BE2C (cell line): ENCODE data around the gene DUSP8.

Experiments
- DNase-seq: peaks from one replicate; pipeline ENCODE4 v3.0.0-alpha.2; 2020
- H3K27me3 ChIP-seq: fragments of 250-450 bp; sonication (Bioruptor Pico); 2 replicates; pipeline ENCODE4 v1.5.1; 2020; ENCODE audit warnings: mild to moderate bottlenecking
- H3K36me3 ChIP-seq: fragments of 250-450 bp; sonication (Bioruptor Pico); 2 replicates; pipeline ENCODE4 v1.5.1; 2020; ENCODE audit warnings: mild to moderate bottlenecking
- H3K4me1 ChIP-seq: fragments of 250-450 bp; sonication (Bioruptor Pico); 2 replicates; pipeline ENCODE4 v1.5.1; 2020
- H3K4me3 ChIP-seq: 2 replicates; pipeline ENCODE4 v1.5.1; 2011; ENCODE audit warnings: low read depth, low read length
- H3K9me3 ChIP-seq: fragments of 250-450 bp; sonication (Bioruptor Pico); 2 replicates; pipeline ENCODE4 v1.5.1; 2020
- CTCF ChIP-seq: IDR thresholded peaks from 2 replicates; pipeline ENCODE4 v1.5.1; 2012; ENCODE audit warnings: mild to moderate bottlenecking, low read depth, low read length

The DUSP8 gene

GRCh38 chr11:1566381-1567051 lies 5.6 kb downstream of the DUSP8 start:
- Histone ChIP-seq H3K36me3 (no peaks in the 10 kb centered on the region), H3K27me3 (no peaks in the 10 kb centered on the region), H3K4me1 (peaks cover 7% of the 10 kb centered on the region)

GRCh38 chr11:1565904-1566247 lies 6.2 kb downstream of the DUSP8 start:
- H3K4me3 ChIP-seq: no peak overlapping the region
- TF ChIP-seq CTCF: no peak
- H3K4me1 ChIP-seq: peaks cover 7% of the 10 kb centered on the region
- H3K36me3 ChIP-seq: no peaks in the 10 kb centered on the region
- no peaks in the 10 kb centered on the region for H3K27me3 ChIP-seq
- H3K9me3 ChIP-seq: no peaks in the 10 kb centered on the region
- no peak for DNase-seq

More at GRCh38 chr11:1566381-1567051, 5.6 kb downstream of the DUSP8 start:
- DNase-seq: no peak
- peak; percentile 20; the same call in 1 of the 2 replicates for TF ChIP-seq CTCF
- H3K9me3 ChIP-seq: no peaks in the 10 kb centered on the region
- no peak overlapping the region for H3K4me3 ChIP-seq

GRCh38 chr11:1565173-1565903 lies 6.7 kb downstream of the DUSP8 start:
- no peak overlapping the region for H3K4me3 ChIP-seq
- H3K4me1 ChIP-seq: peaks cover 5% of the 10 kb centered on the region
- TF ChIP-seq CTCF: no peak
- no peak for DNase-seq
- no peaks in the 10 kb centered on the region for H3K36me3 ChIP-seq
- H3K9me3 ChIP-seq: no peaks in the 10 kb centered on the region
- no peaks in the 10 kb centered on the region for H3K27me3 ChIP-seq

GRCh38 chr11:1564535-1565172 lies 7.4 kb downstream of the DUSP8 start:
- no peak overlapping the region for H3K4me3 ChIP-seq
- no peaks in the 10 kb centered on the region for H3K27me3 ChIP-seq
- peak; percentile 73 for DNase-seq
- no peaks in the 10 kb centered on the region for H3K36me3 ChIP-seq
- H3K9me3 ChIP-seq: no peaks in the 10 kb centered on the region
- TF ChIP-seq CTCF: no peak
- H3K4me1 ChIP-seq: peaks cover 4% of the 10 kb centered on the region; the same call in 1 of the 2 replicates

GRCh38 chr11:1563697-1564534 lies 8.2 kb downstream of the DUSP8 start:
- Histone ChIP-seq H3K4me1 (peaks cover 4% of the 10 kb centered on the region; the same call in 1 of the 2 replicates), H3K4me3 (no peak overlapping the region), H3K36me3 (no peaks in the 10 kb centered on the region), H3K27me3 (no peaks in the 10 kb centered on the region), H3K9me3 (no peaks in the 10 kb centered on the region)
- DNase-seq: no peak
- no peak for TF ChIP-seq CTCF
